ENCODE data around the gene AK9.

GRCh38 chr6:109738255-109738654 lies 47.3 kb upstream of the AK9 start:
- TF ChIP-seq CTCF (IDR thresholded peaks at IDR 0.05) (no peak), EP300 (IDR thresholded peaks at IDR 0.05) (no peak)
